Esophagus squamous epithelium (tissue), 5 donors: ENCODE measurements around the gene SPATA31A5. TPM values are rescaled to one million over a fixed set of nuclear protein-coding genes. Genes with fewer than 3 reads are reported as not detected.
"Not testable (repeated sequence)": the region's sequence is repeated elsewhere in the genome, so short reads cannot be mapped to it uniquely, and the experiment has no call there.

ENCODE experiments used
- DNase-seq: peaks from one replicate; lab custom pipeline; 2025; lab: John Stamatoyannopoulos, UW
- H3K27ac ChIP-seq, 4 donors: fragments of 200-600 bp; sonication (generic); one replicate each; pipeline ENCODE4 v1.5.1; 2016 to 2019; ENCODE audit warnings: mild to moderate bottlenecking in 1 of 4
- H3K27me3 ChIP-seq, 4 donors: fragments of 200-600 bp; sonication (generic); 1 replicate in 3 of 4; 2 replicates in 1 of 4; pipeline versions ENCODE4 v1.5.1 to v1.6.0; 2017 to 2021; ENCODE audit warnings: antibody characterized with exemption in 1 of 4
- H3K36me3 ChIP-seq, 3 donors: fragments of 200-600 bp; sonication (generic); one replicate each; pipeline ENCODE4 v1.5.1; 2016 to 2019
- H3K4me1 ChIP-seq, 3 donors: fragments of 200-600 bp; sonication (generic); one replicate each; pipeline ENCODE4 v1.5.1; 2017 to 2019
- H3K4me3 ChIP-seq, 4 donors: fragments of 200-600 bp; sonication (generic); 1 replicate in 3 of 4; 2 replicates in 1 of 4; pipeline ENCODE4 v1.5.1; 2016 to 2019; ENCODE audit warnings: mild to moderate bottlenecking in 2 of 4, moderate library complexity in 1 of 4
- H3K9me3 ChIP-seq, 3 donors: fragments of 200-600 bp; sonication (generic); one replicate each; pipeline ENCODE4 v1.5.1; 2016 to 2019
- WGBS, 2 donors: methylation state at CpG; one replicate each; pipeline ENCODE4 v1.1.5; 2018; 5-methylcytosine and 5-hydroxymethylcytosine counted together
- intact Hi-C: fragments of 100-400 bp; cut with DNase I; formaldehyde crosslinking; loops from one replicate; pipeline ENCODE4 v1.15.0; 2022
- small RNA-seq, 4 donors: library from RNA; depleted of rRNA; stranded (forward); fragments of <200 nt; gene quantifications; one replicate each; pipeline ENCODE3, GENCODE V24; 2016
- total RNA-seq, 4 donors: library from RNA; depleted of rRNA; stranded (reverse); fragments of >200 nt; gene quantifications; one replicate each; pipeline ENCODE4 v1.1.0, GENCODE V29; 2016
- donor health status: DM: yes; HTN: yes; CAD: no.

SPATA31A5 gene
- total RNA-seq = not detected

GRCh38 chr9:60914107-60914506 is at the start of gene SPATA31A5:
Gene SPATA31A5, plus strand, starts transcription at chr9:60914407. Its CDS starts 29 bp downstream, at chr9:60914436.
- no CpG with 5 or more reads among the region's 7 CpGs for WGBS, 2 donors
- H3K4me1 ChIP-seq, H3K36me3 ChIP-seq, intact Hi-C loops, H3K9me3 ChIP-seq, H3K27ac ChIP-seq, H3K27me3 ChIP-seq, DNase-seq, H3K4me3 ChIP-seq: not testable (repeated sequence)

GRCh38 chr9:60962990-60963350 is 48.8 kb downstream of the SPATA31A5 start:
- H3K9me3 ChIP-seq, H3K36me3 ChIP-seq, H3K4me3 ChIP-seq, H3K27ac ChIP-seq, intact Hi-C loops, H3K4me1 ChIP-seq, H3K27me3 ChIP-seq, DNase-seq: not testable (repeated sequence)
- WGBS, 2 donors = no CpG with 5 or more reads among the region's 1 CpG

- DNase-seq, H3K4me1 ChIP-seq, H3K27me3 ChIP-seq, H3K9me3 ChIP-seq, H3K4me3 ChIP-seq, H3K36me3 ChIP-seq, H3K27ac ChIP-seq, intact Hi-C loops: not testable (repeated sequence)
Measured at GRCh38 chr9:60966382-60966781, 52.2 kb downstream of the SPATA31A5 start.

Small RNA genes lying within 50 kb of the gene (small RNA-seq; reads per million reads assigned to genes)
- 0 reads per million in 4 donors for gene AL590491.3
